CD14-positive monocyte (primary cell): ENCODE measurements around the gene ORAI2. TPM values are rescaled to one million over a fixed set of nuclear protein-coding genes. Genes with fewer than 3 reads are reported as not detected.

Source experiments
- DNase-seq, 3 donors: peaks; one replicate each; pipeline ENCODE4 v3.0.0-alpha.2; 2011 to 2022
- H2AFZ ChIP-seq: 2 replicates; pipeline ENCODE4 v1.6.0; 2012; ENCODE audit warnings: mild to moderate bottlenecking, low read depth, low read length, inconsistent platforms; ENCODE audit not compliant: insufficient read depth, poor library complexity, severe bottlenecking
- H3K27ac ChIP-seq, 2 donors: 1 replicate in 1 of 2; 2 replicates in 1 of 2; pipeline ENCODE4 v1.5.1; 2012 to 2013; ENCODE audit warnings: low read length in 2 of 2, control low read depth in 1 of 2, inconsistent platforms in 1 of 2, low read depth in 1 of 2, mild to moderate bottlenecking in 1 of 2
- H3K27me3 ChIP-seq, 2 donors: one replicate each; pipeline versions ENCODE4 v1.6.0 to v1.6.1; 2011 to 2013; ENCODE audit warnings: low read length in 2 of 2; ENCODE audit not compliant: control insufficient read depth in 2 of 2, insufficient read depth in 2 of 2
- H3K36me3 ChIP-seq, 2 donors: replicated peaks in 1 of 2; 1 replicate in 1 of 2; 2 replicates in 1 of 2; pipeline versions ENCODE4 v1.5.1 to v1.6.1; 2012 to 2013; ENCODE audit warnings: low read length in 2 of 2, control low read depth in 1 of 2, inconsistent platforms in 1 of 2, mild to moderate bottlenecking in 1 of 2; ENCODE audit not compliant: insufficient read depth in 2 of 2, control insufficient read depth in 1 of 2
- H3K4me1 ChIP-seq, 2 donors: 1 replicate in 1 of 2; 2 replicates in 1 of 2; pipeline versions ENCODE4 v1.5.1 to v1.6.1; 2012 to 2013; ENCODE audit warnings: low read length in 2 of 2, control low read depth in 1 of 2, inconsistent platforms in 1 of 2, mild to moderate bottlenecking in 1 of 2, moderate library complexity in 1 of 2; ENCODE audit not compliant: insufficient read depth in 2 of 2, control insufficient read depth in 1 of 2
- H3K4me2 ChIP-seq: replicated peaks from 2 replicates; pipeline ENCODE3; 2012; ENCODE audit warnings: low read length, moderate library complexity, mild to moderate bottlenecking; ENCODE audit not compliant: poor library complexity, severe bottlenecking; ENCODE audit errors: extremely low read depth
- H3K4me3 ChIP-seq, 3 experiments: fragments of 200-600 bp in 1 of 3; sonication (generic) in 1 of 3; replicated peaks in 1 of 3; 1 replicate in 2 of 3; 2 replicates in 1 of 3; pipeline ENCODE4 v1.5.1; 2011 to 2013; ENCODE audit warnings: low read length in 3 of 3, mild to moderate bottlenecking in 3 of 3, control low read depth in 2 of 3, low read depth in 2 of 3, inconsistent platforms in 1 of 3, moderate library complexity in 1 of 3
- H3K79me2 ChIP-seq: 2 replicates; pipeline ENCODE4 v1.6.0; 2012; ENCODE audit warnings: mild to moderate bottlenecking, control low read depth, inconsistent platforms, low read length, moderate library complexity; ENCODE audit not compliant: insufficient read depth
- H3K9ac ChIP-seq: 2 replicates; pipeline ENCODE4 v1.6.0; 2017; ENCODE audit warnings: low read length, mild to moderate bottlenecking; ENCODE audit not compliant: insufficient read depth, poor library complexity, severe bottlenecking
- H3K9me3 ChIP-seq, 2 donors: replicated peaks in 1 of 2; 1 replicate in 1 of 2; 2 replicates in 1 of 2; pipeline versions ENCODE4 v1.5.1 to v1.6.1; 2012 to 2013; ENCODE audit warnings: low read length in 2 of 2, control low read depth in 1 of 2; ENCODE audit not compliant: control insufficient read depth in 1 of 2, insufficient read depth in 1 of 2
- H4K20me1 ChIP-seq: 2 replicates; pipeline ENCODE4 v1.6.0; 2012; ENCODE audit warnings: mild to moderate bottlenecking, low read length, control low read depth, moderate library complexity; ENCODE audit not compliant: insufficient read depth
- H3K27ac Mint-ChIP-seq, 7 donors: one replicate each; pipeline ENCODE4 v1.8.0; 2020; ENCODE audit warnings: mild to moderate bottlenecking in 7 of 7, mixed read lengths in 7 of 7, moderate library complexity in 6 of 7, inconsistent platforms in 2 of 7
- H3K27me3 Mint-ChIP-seq, 3 donors: one replicate each; pipeline ENCODE4 v1.8.0; 2021 to 2022; ENCODE audit warnings: low read depth in 3 of 3, mild to moderate bottlenecking in 3 of 3, mixed read lengths in 3 of 3, moderate library complexity in 3 of 3, inconsistent platforms in 1 of 3
- H3K36me3 Mint-ChIP-seq, 2 donors: one replicate each; pipeline ENCODE4 v1.8.0; 2020; ENCODE audit warnings: mixed read lengths in 2 of 2, inconsistent platforms in 1 of 2, mild to moderate bottlenecking in 1 of 2
- H3K4me1 Mint-ChIP-seq: one replicate; pipeline ENCODE4 v1.8.0; 2020; ENCODE audit warnings: mild to moderate bottlenecking, mixed read lengths
- H3K4me3 Mint-ChIP-seq, 2 donors: one replicate each; pipeline ENCODE4 v1.8.0; 2020; ENCODE audit warnings: mild to moderate bottlenecking in 2 of 2, mixed read lengths in 2 of 2, moderate library complexity in 1 of 2
- H3K9me3 Mint-ChIP-seq, 7 donors: one replicate each; pipeline ENCODE4 v1.8.0; 2020 to 2022; ENCODE audit warnings: mixed read lengths in 7 of 7, mild to moderate bottlenecking in 6 of 7, moderate library complexity in 6 of 7, inconsistent platforms in 2 of 7
- CTCF ChIP-seq: fragments of 200-600 bp; IDR thresholded peaks from one replicate; pipeline ENCODE4 v1.8.0; 2022; ENCODE audit warnings: antibody characterized with exemption, mild to moderate bottlenecking
- WGBS: methylation state at CpG from one replicate; pipeline ENCODE4 v1.1.5; 2013; ENCODE audit warnings: missing lambda C conversion rate; ENCODE audit not compliant: insufficient coverage; 5-methylcytosine and 5-hydroxymethylcytosine counted together
- intact Hi-C, 2 donors: fragments of 100-400 bp; cut with micrococcal nuclease; formaldehyde crosslinking; loops; one replicate each; pipeline versions ENCODE4 v1.15.0 to v1.15.1; 2023
- polyA minus RNA-seq: library from RNA; depleted of rRNA, polyadenylated mRNA; stranded (reverse); fragments of >200 nt; gene quantifications from 2 replicates; pipeline ENCODE4 v1.2.3, GENCODE V29; 2012
- polyA plus RNA-seq, 3 donors: library from polyadenylated mRNA; depleted of rRNA in 1 of 3; unstranded in 2 of 3; stranded (reverse) in 1 of 3; fragments of 300-500 nt in 2 of 3; fragments of >200 nt in 1 of 3; fragmentation: Illumina TruSeq in 2 of 3; gene quantifications; 1 replicate in 2 of 3; 2 replicates in 1 of 3; pipeline ENCODE4 v1.2.3, GENCODE V29; 2012 to 2021
- total RNA-seq, 12 experiments: library from RNA in 1 of 12; stranded (reverse) in 1 of 12; fragments of 120-200 nt in 1 of 12; gene quantifications; one replicate each; pipeline ENCODE4 v1.2.4 and lab custom pipeline; 2013 to 2026; ENCODE audit warnings: mixed read lengths in 6 of 12, inconsistent platforms in 1 of 12

Gene ORAI2
- total RNA-seq (2013) = 27.0 TPM
- polyA plus RNA-seq (10 to 100 TPM; 27.5 to 50.0 (median 38.2) TPM), polyA minus RNA-seq (45.4 and 72.3 TPM in 2 replicates), total RNA-seq (lab: John Stamatoyannopoulos, UW) (35.1 to 140 (median 70.8) reads per million in 11 experiments)

- peak within 1 kb of the TSS; percentile 63 to 100 for H3K27ac ChIP-seq
- H3K27me3 ChIP-seq = no peaks in the 10 kb centered on the region
- H2AFZ ChIP-seq = peak within 1 kb of the TSS; percentile 83
- peak within 1 kb of the TSS; percentile 79 for H3K4me2 ChIP-seq
- H3K9me3 ChIP-seq = no peaks in the 10 kb centered on the region
- peaks cover 56 to 63% of the 10 kb centered on the region in 2 donors for H3K4me1 ChIP-seq
- intact Hi-C loops = loop anchor here in 1 of 2 donors (2.0 to 5.0 kb wide), 2 partner anchors 13 to 36 kb away; partner anchors contain the start of gene PRKRIP1
- Mint-ChIP-seq H3K9me3 (peaks cover 0 to 2% (median 0%) of the 10 kb centered on the region in 7 donors), H3K27ac (peak within 1 kb of the TSS; percentile 66 to 98 (median 96)), H3K36me3 (peaks cover 8 to 20% of the 10 kb centered on the region in 2 donors), H3K4me3 (peak within 1 kb of the TSS; percentile 83 to 92), H3K4me1 (peaks cover 60% of the 10 kb centered on the region), H3K27me3 (peaks cover 0 to 2% (median 1%) of the 10 kb centered on the region in 3 donors)
- peak within 1 kb of the TSS; percentile 64 to 88 (median 69) for H3K4me3 ChIP-seq
- under 1% methylated on average over 79 of the region's 90 CpGs for WGBS
- no peaks in the 10 kb centered on the region for H4K20me1 ChIP-seq
- H3K36me3 ChIP-seq = peaks cover 8 to 13% of the 10 kb centered on the region in 2 donors
- peak; percentile 68 to 80 (median 76) for DNase-seq
- H3K9ac ChIP-seq = peak within 1 kb of the TSS; percentile 85
- TF ChIP-seq CTCF = no peak
- H3K79me2 ChIP-seq = peaks cover 21% of the 10 kb centered on the region
Measured at GRCh38 chr7:102433219-102434038, at the start of gene ORAI2. Gene ORAI2, plus strand, starts transcription at chr7:102433575. Its CDS starts 5,382 bp downstream, at chr7:102438957.

GRCh38 chr7:102387064-102387463, 46.3 kb upstream of the ORAI2 start:
- intact Hi-C loops = no loop called here

More at GRCh38 chr7:102387064-102387463, 46.3 kb upstream of the ORAI2 start:
- Histone ChIP-seq H3K4me2 (no peak overlapping the region), H3K4me1 (no peaks in the 10 kb centered on the region), H3K27me3 (no peaks in the 10 kb centered on the region), H3K9ac (no peak overlapping the region), H3K79me2 (no peaks in the 10 kb centered on the region), H3K9me3 (no peaks in the 10 kb centered on the region), H3K4me3 (no peak overlapping the region), H3K36me3 (peaks cover 8 to 33% of the 10 kb centered on the region in 2 donors), H2AFZ (no peak overlapping the region), H3K27ac (no peak overlapping the region), H4K20me1 (peaks cover 6% of the 10 kb centered on the region)
- WGBS = 96% methylated on average over 4 of the region's 6 CpGs
- peaks cover 23 to 51% of the 10 kb centered on the region in 2 donors for H3K36me3 Mint-ChIP-seq
- no peak overlapping the region for H3K4me3 Mint-ChIP-seq
- H3K27ac Mint-ChIP-seq = peak overlapping the region in 1 of 7 donors; percentile 46
- no peak for TF ChIP-seq CTCF
- H3K9me3 Mint-ChIP-seq = no peaks in the 10 kb centered on the region
- no peaks in the 10 kb centered on the region for H3K4me1 Mint-ChIP-seq
- DNase-seq = no peak
- peaks cover 0 to 2% (median 0%) of the 10 kb centered on the region in 3 donors for H3K27me3 Mint-ChIP-seq
